H54 (cell line): ENCODE data around the gene CCR3.

Experiments
- DNase-seq: peaks from one replicate; pipeline ENCODE4 v3.0.0; 2011; ENCODE audit warnings: low spot score, mixed read lengths; ENCODE audit not compliant: insufficient read length
- FAIRE-seq: peaks from 3 replicates; lab custom pipeline; 2011; peaks lifted over from hg19 to GRCh38; lab: Jason Lieb, UNC
- POLR2A ChIP-seq: IDR thresholded peaks from 2 replicates; pipeline ENCODE4 v1.6.1; 2011; ENCODE audit warnings: low read depth, mild to moderate bottlenecking, low read length

The CCR3 gene

DNA sequence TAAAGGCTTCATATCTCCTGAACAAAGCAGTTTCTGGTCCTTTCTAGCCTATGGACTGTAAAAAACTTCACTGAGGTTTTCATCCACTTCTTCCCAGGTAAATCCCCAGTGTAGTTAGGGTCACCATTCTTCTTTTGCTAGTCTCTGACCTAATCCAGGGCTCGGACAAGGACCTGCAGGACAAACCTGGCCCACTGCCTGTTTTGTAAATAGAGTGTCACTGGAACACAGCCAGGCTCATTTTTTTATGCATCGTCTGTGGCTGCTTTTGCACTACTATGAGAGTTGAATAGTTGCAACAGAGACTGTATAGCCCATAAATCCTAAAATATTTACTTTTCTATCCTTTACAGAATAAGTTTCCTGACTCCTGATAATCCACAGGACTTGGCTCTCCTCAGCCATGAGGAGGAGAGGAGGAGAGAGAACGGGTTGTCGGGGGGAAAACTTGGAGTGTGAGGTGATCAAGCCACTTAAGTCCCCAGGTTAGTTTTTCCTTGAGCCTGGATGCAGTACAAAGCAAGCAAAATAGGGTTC lies 29.0 kb downstream of the CCR3 start:
- FAIRE-seq, result no peak
- TF ChIP-seq POLR2A, result no peak
- DNase-seq, result no peak

DNA sequence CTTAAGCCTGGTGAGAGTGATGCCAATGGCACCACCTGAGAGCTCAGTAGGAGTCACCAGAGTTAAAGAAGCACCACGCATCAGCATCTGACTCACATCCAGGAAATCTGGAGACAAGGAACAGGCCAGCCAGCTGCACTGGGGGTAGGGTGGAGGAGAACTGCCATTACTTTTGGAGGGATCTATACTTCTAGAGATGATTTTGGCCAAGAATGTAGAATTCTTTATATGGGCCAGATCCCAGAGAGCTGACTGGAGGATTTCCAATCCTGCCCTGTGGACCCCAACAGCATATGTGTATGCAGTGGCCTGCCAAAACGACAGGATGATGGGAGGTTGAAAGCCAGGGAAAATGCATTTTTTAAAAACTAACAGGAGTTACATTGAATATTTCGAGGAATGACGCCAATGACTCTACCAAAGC lies 29.8 kb downstream of the CCR3 start:
- FAIRE-seq, result no peak
- TF ChIP-seq POLR2A, result no peak
- no peak for DNase-seq

DNA sequence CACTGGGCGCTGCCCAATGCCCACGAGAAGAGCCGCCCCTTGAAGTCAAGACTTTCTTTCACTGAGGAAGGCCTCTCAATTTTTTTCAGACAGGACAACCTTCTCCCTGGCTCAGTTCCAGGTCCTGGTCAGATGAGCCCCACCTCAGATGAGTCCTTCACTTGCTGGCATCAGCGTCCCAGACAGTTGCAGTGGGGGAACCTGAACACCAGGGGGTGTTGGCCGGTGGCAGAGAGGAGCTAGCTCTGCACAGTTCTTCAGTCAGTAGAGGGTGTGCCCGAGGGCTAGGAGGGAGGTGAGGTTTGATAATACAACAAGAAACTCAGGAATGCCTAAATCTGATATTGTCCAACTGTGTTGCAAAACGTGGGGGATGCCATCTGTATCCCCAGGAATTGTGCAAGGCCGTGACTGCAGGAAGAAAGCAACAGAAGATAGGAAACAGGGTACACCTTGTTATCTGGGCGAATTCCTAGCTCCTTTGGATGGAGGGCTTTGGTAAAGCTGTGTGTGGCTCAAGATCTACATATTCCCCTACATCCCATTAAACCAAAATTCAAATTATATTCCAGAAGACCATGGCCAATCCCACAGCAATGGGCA lies 34.3 kb downstream of the CCR3 start:
- no peak for TF ChIP-seq POLR2A
- DNase-seq, result peak; percentile 24
- FAIRE-seq, result no peak

DNA sequence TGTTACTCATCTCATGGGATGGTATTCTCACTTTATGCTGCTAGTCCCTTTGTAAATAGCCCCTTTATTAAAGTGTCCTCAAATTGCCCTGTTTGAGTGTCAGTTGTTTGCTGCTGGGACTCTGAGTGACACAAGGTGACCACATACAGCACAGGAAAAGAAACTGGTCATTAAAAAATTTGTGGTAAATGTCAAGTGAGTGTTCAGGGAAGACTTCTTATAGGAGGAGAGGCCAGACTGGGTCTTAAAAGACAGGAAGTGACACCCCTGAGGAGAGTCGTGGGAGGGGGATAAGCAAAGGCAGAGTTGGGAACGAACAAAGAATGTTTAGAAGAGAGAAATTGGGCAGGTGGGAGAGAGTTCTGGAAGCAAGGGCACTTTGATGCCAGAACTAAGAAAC lies 35.2 kb downstream of the CCR3 start:
- DNase-seq (no peak), FAIRE-seq (no peak)
- TF ChIP-seq POLR2A, result no peak

DNA sequence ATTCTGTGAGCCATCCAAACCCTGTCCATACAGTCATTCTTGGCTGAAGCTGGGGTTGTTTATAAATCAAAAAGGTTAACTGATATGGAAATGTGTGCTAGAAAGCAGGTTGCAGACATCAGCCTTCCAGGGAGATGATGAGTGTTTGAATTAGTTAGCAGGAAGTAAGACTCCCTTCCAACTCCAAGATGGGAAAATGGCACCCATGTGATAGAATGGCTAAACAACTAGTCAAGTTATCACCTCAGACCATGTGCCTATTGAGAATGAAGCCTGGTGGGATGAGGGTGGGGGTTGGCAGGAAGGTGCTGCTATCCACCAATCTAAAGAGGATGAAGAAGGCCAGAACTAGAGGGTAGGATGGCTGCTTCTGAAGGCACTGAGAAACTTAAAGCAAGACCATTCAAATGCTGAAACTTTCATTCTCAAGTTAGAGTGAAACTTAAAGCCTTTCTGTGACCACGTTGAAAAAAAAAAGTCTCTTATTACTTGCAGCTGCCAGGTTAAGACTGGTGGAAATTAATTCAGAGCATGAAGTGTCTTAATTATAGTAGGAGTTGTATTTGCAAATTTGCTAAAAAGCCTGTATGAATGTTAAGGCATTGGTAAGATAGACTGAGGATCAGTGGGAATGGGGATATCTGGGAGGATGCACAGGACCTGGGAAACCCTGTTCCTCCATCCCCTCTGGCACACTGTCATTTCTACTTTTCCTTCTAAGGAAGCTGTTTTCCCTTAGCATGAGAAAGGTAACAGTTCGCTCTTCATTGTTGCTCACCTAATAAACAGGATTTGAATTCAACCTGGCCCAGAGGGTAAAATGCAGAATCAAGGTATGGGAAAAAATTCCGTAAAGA lies 36.8 kb downstream of the CCR3 start:
- no peak for DNase-seq
- FAIRE-seq, result no peak
- no peak for TF ChIP-seq POLR2A

DNA sequence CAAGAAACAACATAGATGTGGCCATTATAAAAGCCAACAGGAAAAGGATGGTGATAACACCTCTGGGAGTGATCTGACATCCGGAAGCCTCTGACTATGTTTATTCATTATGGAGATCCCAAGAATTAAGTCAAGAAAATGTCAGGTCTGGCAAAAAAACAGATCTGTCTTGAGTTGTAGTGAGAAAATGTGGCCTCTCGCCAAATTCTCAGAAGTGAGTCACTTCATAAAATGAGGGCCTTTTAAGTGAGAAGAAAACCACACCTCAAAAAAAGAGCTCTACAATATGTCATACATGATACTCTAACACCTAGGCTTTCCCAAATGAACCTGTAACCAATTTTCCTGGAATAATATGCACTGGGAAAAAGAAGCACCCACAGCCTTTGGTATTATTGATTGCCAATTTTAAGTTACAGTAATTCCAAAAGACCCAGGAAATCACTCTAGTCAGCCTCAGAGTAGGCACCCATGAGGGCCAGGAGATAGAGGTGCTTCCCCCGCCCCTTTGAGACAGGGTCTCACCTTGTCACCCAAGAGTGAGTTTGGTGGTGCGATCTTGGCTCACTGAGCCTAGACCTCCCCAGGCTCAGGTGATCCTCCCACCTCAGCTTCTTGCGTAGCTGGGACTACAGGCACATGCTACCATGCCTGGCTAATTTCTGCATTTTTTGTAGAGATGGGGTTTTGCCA lies 38.0 kb downstream of the CCR3 start:
- DNase-seq (peak; percentile 14), FAIRE-seq (no peak)
- no peak for TF ChIP-seq POLR2A

DNA sequence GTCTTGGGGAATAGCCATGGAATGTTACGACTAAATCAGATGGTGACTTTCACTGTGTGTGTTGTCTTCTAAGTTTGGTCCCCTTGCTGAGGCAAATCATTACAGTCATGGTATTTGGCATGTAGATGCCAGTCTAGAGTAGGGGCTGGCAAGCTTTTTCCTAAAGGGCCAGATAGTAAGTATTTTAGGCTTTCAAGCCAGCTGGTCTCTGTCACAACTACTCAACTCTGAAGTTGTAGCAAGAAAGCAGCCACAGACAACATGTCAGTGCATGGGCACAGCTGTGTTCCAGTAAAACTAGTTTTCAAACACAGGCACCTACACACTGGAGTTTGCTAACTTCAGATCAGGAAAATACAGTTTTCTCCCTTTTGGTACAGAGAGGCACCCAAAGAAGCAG lies 39.3 kb downstream of the CCR3 start:
- FAIRE-seq (no peak), DNase-seq (no peak)
- TF ChIP-seq POLR2A, result no peak

DNA sequence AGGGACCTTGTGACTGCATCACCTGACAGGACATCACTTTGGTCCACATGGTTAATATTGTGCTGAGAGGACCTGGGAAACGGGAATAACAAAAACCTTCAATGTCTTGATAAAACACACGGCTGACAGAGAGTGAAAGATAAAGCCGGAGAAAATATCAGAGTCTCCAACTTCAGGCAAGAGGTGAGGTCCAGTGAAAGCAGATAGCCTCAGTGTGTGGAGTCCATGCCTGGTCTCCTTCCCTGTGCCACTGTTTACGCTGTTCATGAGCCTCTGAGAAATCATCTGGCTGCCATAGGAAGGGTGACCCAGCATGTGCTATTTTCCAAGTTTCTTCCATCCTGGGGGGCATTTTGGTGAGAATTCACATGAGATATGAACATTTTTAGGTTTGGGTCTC lies 39.8 kb downstream of the CCR3 start:
- no peak for FAIRE-seq
- no peak for TF ChIP-seq POLR2A
- DNase-seq, result no peak

DNA sequence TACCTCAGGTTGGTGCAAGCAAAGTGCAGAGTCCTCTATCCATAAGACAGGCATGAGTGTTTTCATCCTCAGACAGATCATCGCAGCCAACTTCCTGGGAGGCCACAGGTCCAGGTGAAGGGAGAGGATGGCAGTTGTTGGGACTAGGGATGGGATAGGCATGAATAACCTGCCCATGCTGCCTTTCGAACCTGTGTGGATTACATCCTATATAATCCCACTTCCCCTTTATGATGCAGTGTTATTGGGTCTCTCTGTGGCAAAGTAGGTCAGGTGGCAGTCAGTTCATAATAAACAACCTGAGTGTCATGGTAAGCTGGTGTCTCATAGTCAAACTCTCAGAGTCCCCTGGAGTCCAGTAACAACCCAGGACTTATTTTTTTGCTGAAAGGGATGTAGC lies 40.4 kb downstream of the CCR3 start:
- TF ChIP-seq POLR2A, result no peak
- no peak for DNase-seq
- no peak for FAIRE-seq

DNA sequence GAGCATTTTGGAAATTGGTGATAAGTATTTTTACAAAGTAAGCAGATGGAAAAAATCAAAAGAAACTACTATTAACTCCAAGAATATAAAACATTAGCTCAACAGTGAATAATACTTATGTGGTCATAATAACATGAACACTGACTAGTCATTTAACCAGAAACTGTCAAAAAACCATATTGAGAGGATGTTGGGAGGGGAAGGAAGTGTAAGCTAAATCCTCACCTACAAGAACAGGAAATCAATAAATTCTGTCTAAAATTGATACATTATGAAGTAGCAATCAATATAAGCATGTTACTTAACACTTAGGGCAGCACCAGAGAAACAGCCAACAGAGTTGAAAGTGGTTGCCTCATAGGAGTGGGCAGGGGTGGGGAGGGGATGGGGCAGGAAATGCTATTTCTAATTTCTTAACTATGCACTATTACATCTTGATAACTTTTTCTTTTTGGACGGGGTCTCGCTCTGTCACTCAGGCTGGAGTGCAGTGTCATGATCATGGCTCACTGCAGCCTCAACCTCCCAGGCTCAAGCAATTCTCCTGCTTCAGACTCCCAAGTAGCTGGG lies 41.7 kb downstream of the CCR3 start:
- FAIRE-seq (no peak), DNase-seq (no peak)
- no peak for TF ChIP-seq POLR2A

DNA sequence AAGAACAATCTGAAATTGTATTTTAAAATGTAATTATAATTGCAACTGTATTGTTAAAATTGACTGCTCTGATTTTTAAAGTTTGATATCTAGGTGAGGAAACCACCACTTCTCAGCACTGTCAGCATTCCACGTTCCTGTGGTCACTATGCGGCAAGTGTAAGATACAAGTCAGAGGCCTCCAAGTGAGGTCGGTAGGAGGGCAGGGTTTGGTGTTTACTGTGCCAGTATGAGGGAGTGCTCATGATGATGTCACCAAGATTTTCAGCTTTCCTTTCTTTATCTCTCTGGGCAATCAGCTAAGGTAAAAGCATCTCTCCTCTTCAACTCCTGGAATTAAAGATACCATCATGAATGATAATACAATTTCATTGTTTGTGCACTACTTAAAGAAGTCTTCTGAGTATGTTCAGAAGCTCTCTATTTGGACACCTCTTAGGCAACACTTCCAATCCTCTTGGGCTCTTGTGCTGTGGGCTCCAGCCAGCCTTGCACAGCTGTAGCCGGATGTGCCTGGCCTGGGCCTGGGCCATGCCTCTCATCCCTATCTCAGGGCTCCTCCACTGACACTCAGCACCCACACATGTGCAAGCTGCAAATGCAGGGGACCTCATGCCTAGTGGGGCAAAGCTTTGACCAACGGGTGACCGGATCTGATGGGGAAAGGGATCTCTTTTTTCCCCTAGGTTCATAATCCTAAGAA lies 42.9 kb downstream of the CCR3 start:
- FAIRE-seq (no peak), DNase-seq (no peak)
- TF ChIP-seq POLR2A, result no peak

DNA sequence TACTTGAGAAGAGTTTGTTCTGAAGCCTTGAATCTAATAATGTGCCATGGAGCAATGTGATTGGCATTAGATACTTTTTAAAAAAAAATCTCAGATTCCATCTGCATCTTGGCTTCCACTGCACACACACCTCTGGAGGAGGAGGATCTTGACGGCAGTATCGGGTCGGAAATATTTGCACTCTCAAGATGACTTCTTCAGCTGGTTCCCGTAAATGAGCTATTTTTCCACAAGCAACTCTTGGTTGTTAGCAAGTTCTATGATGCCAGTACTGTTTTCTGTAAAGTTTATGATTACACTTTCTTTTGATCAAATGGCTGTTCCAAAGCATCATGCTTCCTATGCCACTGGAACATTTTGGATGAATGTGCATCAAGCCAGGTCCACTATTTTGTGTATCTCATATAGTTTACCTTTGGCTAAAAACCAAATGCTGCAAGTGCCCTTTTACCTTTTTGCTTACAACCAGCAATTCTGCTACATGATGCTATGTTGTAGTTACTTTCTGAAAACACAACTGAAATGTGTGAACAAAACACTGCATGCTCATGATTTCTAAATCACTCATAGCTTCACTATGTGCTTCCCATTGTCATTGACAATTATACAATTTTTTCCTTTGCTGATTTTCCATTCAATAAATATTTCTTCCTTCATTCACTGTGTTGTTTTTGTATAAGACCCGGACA lies 43.8 kb downstream of the CCR3 start:
- FAIRE-seq, result no peak
- DNase-seq, result no peak
- TF ChIP-seq POLR2A, result no peak

DNA sequence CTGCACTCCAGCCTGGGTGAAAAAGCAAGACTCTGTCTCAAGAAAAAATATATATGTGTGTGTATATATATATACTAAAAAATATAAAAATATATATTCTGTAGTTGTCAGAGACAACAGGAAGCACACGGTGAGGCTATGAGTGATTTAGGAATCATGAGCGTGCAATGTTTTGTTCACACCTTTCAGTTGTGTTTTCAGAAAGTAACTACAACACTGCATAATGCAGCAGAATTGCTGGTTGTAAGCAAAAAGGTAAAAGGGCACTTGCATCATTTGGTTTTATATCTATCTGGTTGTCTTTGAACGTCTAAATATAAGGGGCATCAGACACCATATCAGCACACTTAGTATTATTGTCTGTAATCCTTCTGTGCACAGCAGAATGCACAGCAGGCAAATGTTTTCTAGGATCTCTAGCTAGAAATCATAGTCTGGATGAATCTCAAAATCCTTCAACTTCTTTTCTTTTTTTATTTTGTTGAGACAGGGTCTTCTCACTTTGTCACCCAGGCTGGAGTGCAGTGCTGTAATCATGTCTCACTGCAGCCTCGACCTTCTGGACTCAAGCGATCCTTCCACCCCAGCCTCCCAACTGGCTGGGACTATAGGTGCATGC lies 44.8 kb downstream of the CCR3 start:
- FAIRE-seq (no peak), DNase-seq (no peak)
- TF ChIP-seq POLR2A, result no peak
